ENCODE results near the gene NPPC. TPM values are rescaled to one million over a fixed set of nuclear protein-coding genes. Genes with fewer than 3 reads are reported as not detected.

The NPPC gene
- total RNA-seq, 4 donors from 2014 or later, result 1.8 TPM; not detected in 3

DNA sequence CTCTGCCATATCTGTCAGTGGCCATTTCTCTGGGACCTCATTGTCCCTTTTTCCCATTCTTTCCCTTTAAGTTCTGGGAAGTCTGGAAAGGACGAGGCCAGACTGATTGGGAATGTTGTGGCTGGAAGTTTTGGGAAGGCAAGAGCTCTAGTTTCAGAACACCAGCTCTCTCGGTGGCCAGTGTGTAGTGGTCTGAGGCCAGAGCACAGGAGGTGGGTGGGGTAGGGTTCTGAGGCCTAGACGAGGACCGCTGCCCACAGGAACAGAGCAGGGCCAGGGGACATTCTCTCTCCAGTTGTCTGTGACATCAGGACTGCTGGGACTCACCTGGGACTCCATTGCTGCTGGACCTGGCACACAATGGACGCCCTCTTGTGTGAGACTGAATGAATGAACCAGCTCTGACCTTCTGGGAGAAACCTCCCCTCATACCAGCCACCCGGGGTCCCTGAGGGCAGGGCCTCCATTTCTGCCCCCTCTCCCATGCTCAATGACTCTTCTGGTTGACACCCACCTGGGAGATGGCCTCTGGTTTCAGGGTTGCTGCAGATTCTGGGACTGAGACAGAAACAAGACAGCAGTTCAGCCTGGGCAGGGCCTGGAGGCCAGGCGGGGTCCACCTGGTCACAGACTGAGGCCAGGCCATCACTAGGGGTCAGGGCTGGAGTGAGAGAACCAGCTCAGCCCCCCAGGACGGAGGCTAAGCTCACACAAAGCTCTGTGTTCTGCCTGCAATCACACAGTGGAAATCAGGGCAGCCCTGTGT lies 8.4 kb upstream of the NPPC start:
- TF ChIP-seq, protein P1, sequence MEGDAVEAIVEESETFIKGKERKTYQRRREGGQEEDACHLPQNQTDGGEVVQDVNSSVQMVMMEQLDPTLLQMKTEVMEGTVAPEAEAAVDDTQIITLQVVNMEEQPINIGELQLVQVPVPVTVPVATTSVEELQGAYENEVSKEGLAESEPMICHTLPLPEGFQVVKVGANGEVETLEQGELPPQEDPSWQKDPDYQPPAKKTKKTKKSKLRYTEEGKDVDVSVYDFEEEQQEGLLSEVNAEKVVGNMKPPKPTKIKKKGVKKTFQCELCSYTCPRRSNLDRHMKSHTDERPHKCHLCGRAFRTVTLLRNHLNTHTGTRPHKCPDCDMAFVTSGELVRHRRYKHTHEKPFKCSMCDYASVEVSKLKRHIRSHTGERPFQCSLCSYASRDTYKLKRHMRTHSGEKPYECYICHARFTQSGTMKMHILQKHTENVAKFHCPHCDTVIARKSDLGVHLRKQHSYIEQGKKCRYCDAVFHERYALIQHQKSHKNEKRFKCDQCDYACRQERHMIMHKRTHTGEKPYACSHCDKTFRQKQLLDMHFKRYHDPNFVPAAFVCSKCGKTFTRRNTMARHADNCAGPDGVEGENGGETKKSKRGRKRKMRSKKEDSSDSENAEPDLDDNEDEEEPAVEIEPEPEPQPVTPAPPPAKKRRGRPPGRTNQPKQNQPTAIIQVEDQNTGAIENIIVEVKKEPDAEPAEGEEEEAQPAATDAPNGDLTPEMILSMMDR (IDR thresholded peaks at IDR 0.05; ENCODE audit: low read depth), result no peak

DNA sequence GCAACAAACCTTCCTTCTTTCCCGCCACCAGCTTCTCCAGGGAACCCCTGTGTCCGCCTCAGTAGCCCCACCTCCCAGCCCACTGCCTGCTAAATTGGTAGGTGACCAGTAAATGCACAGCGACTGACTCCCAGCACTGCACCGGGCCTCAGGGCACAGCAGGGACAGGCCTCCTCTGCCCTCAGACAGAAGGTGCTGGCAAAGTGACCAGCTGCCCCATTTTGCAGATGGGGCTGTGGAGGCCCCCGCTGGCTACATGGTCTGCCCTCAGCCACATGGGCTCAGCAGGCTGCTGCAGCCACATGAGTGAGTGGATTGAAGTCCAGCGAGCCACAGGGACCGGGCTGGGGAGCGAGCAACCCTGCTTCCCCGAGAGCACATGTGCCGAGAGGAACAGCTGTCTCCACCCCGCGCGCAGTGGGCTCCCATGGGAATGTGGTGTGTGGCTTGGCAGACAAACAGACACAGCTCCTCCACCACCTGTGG lies 7.8 kb upstream of the NPPC start:
- TF ChIP-seq, protein P1 (IDR thresholded peaks at IDR 0.05; ENCODE audit: low read depth), result no peak

DNA sequence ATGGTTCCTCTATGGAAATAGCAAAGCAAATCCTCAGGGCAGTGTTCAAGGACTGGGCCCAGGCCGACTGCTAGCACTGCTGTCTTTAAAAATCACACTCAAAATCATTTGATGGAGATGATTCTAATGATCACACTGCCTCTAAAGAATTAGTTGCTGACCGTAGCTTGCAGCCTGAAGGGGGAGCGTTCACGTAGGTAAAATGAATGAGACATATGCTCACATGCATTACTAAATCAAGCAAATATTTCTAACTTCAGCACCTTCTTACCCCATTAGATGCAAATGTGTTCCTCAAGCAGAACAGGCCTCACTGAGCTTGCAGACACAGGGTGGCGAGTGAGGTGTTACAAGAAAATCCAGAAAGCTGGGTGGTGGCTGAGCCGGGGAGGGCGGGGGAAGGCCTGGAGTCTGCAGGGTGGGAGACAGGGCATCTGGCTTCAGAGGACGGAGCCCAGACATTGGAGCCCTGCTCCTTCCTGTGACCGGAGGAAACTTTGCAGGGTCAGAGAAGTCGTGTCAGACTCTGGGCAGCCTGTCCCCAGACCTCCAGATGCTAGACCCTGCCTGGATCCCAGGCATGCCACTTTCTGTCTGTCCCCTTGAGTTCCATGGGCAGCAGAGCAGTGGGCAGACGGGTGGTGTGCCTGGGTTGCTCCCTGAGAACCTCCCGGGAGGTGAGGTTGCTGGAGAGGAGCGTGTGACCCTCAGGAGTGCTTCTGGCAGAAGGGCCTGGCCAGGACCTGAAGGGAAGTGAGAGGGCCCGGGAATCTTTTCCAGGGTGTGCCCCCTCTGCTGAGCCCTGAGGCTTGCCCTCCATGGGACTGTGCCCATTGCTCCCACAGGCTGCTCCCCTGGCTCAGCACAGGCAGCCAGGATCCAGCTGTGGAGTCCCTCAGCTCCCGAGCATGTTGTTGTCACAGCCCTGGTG lies 7.1 kb upstream of the NPPC start:
- TF ChIP-seq, protein P1 (IDR thresholded peaks at IDR 0.05; ENCODE audit: low read depth), result no peak

DNA sequence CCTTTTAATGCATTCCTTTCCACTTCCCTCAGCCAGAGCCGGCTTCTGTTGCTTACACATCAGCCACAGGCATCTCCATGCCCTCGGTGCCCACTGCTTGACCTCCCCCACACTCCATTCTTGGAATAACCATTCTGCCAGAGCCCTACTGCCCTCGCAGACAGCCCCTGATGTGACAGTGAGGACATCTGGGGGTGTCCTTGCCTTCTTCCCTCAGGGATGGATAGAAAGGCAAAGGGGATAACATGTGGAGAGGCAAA lies 6.4 kb upstream of the NPPC start:
- TF ChIP-seq, protein P1 (IDR thresholded peaks at IDR 0.05; ENCODE audit: low read depth), result no peak

DNA sequence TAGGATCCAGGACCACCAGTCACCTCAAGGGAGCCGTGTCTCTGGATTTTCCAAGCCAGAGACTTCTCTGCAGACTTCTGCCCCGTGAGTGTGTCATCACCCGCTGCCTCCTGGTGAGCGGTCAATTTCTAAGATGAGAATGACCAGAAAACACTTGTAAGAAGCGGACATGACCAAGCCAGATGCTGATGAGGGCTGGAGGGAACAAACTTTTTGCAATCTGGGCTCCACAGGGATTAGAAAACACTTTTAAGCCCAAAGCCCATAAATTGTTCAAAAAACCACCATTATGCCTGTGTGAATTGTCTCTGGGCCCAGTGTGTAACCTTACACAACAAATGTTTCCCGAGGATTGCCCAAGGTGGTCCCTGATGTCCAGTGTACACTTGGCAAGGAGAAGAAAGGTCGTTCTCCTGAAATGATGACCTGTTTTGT lies 5.3 kb upstream of the NPPC start:
- TF ChIP-seq, protein P1 (IDR thresholded peaks at IDR 0.05; ENCODE audit: low read depth), result no peak

DNA sequence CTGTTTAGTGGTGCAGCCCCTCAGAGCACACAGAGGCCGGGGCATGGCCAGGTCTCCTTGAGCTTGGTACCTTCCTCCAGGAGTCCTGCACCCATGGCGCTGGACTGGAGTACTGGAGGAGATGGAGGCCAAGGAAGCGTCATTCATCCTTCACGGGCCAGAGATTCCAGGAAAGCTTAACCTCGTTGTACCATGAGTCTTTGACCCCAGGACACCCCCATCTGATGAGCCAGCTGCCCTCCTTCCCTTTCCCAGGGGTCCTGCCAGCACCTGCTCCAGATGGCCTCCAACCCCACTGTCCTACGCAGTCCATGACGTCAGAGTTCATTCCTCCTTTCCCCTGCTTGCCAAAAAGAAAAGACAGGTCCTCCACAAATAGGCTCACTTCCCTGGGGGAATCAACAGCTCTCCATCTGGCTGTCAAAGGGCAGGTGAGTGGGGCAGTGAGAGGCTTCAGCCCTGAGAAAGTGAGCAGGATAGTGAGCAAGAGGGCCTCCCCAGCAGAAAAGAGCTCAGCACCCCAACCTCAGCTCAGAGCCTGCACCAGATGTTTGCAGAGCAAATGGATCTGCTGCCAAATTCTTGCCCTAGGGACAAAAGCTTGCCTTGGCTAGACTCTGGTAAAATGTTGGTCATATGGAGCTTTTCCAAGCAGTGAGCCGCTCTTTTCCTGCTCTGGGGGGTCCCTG lies 4.5 kb upstream of the NPPC start:
- TF ChIP-seq, protein P1 (IDR thresholded peaks at IDR 0.05; ENCODE audit: low read depth), result no peak

Measured in subcutaneous adipose tissue (tissue), 4 donors.